ENCODE measurements around the gene ATRIP.
A peak's percentile ranks its signal among the peaks of the same experiment; 100 is the strongest.

ATRIP gene

DNA sequence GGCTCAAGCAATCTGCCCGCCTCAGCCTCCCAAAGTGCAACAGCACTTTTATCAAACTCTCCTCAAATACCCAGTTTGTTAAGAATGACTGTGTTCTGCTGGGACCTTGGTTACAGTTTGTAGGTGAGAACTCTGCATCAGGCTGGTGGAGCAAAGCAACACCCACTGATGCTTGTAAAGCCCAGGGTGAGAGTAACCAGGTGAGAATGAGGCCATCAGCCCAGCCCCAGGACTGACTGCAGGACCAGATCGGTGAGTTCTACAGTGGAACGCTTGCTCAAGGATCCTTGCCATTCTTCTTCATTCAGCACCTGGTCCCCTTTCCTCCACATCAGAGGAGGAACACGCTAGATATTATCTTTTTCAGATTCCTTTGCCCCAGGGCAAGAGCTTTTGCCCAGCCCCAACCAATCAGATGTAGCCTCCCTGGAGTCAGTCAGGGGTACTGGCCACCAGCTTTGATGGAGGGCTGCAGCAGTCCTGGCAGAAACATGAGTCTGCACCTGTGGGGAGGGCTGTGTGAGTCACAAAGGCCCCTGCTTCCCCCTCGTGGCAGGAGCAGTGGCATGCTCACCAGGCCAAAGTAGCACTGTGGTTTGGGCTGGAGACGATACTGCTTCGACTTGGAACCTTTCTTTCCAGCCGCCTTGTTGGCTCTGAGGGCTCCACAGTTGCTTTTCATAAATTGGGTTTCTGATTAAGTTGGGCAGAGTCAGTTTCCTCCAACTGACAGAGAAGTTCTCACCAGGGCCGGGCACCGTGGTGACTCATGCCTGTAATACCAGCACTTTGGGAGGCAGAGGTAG, 60.9 kb downstream of the ATRIP start (continued):
- peak; percentile 22; the same call in 1 of the 2 replicates for TF ChIP-seq OSR2 (tag by site-specific recombination; IDR thresholded peaks at IDR 0.05)
- no peak for TF ChIP-seq ZNF513 (tag by site-specific recombination; IDR thresholded peaks at IDR 0.05)
- TF ChIP-seq ZNF473 (tag by site-specific recombination; IDR thresholded peaks at IDR 0.05): no peak
- TF ChIP-seq ZNF335 (tag by site-specific recombination; conservative IDR thresholded peaks at IDR 0.05): peak; percentile 65
- no peak for TF ChIP-seq HIC1 (tag by site-specific recombination; IDR thresholded peaks at IDR 0.05)
- peak; percentile 66 for TF ChIP-seq PATZ1 (tag by site-specific recombination; IDR thresholded peaks at IDR 0.05)
- peak; percentile 74 for TF ChIP-seq GLIS1 (tag by site-specific recombination; IDR thresholded peaks at IDR 0.05)
- no peak for TF ChIP-seq KLF17 (tag by site-specific recombination; IDR thresholded peaks at IDR 0.05)
- no peak for TF ChIP-seq INSM2 (tag by site-specific recombination; IDR thresholded peaks at IDR 0.05)
- 0 out of 2 replicates have a peak, but pooled peaks have one; percentile 13 for TF ChIP-seq ZBTB20 (tag by site-specific recombination; IDR thresholded peaks at IDR 0.05)
- peak; percentile 41 for TF ChIP-seq ZNF449 (tag by site-specific recombination; IDR thresholded peaks at IDR 0.05)
- 0 out of 2 replicates have a peak, but pooled peaks have one; percentile 52 for TF ChIP-seq ZXDB (tag by site-specific recombination; IDR thresholded peaks at IDR 0.05)

DNA sequence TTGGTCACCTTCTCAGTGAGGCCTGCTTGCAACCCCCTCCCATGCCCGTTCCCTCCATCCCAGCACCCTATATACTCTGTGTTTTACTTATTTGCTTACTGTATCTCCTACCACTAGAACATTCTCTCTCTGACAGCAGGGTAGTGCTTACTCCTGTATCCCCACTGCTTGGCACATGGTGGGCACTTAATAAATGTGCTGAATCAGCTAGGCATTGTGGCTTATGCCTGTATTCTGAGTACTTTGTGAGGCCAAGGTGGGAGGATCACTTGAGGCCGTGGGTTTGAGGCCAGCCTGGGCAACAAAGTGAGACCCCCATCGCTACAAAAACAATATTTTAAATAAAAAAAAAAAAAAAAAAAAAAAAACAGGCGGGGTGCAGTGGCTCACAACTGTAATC, 65.0 kb downstream of the ATRIP start:
- CTCF ChIA-PET: interaction anchor here (0.6 to 5.0 kb wide), 5 partner anchors 18 to 111 kb away, joined by 3 to 29 read pairs (median 3); no protein-coding TSS in a partner anchor

More for the DNA sequence above, 65.0 kb downstream of the ATRIP start:
- Histone ChIP-seq H3K36me3 (ENCODE audit: control insufficient read depth in 2 of 2, insufficient read depth in 1 of 2, low read length in 2 of 2) (no peaks in the 10 kb centered on the region), H3K4me1 (ENCODE audit: control insufficient read depth, insufficient read depth, low read length) (no peaks in the 10 kb centered on the region), H3K27ac (ENCODE audit: extremely low read depth, low read depth, low read length) (no peak overlapping the region), H3K9me3 (ENCODE audit: control insufficient read depth, insufficient read depth, low read depth, low read length) (no peaks in the 10 kb centered on the region), H3K4me3 (ENCODE audit: low read depth, low read length) (no peak overlapping the region)
- no peak for TF ChIP-seq ZBTB1 (tag by site-specific recombination; IDR thresholded peaks at IDR 0.05)
- POLR2A ChIA-PET: no interaction called here
